HUES6 (cell line): ENCODE measurements around the gene GNPAT.

ENCODE experiments used
- H3K27ac ChIP-seq: 2 replicates; pipeline ENCODE4 v1.7.0; 2013; ENCODE audit warnings: low read depth, mild to moderate bottlenecking, low read length, inconsistent platforms
- H3K27me3 ChIP-seq: 2 replicates; pipeline ENCODE4 v1.6.1; 2013; ENCODE audit warnings: low read length; ENCODE audit not compliant: control insufficient read depth, insufficient read depth
- H3K36me3 ChIP-seq: 2 replicates; pipeline ENCODE4 v1.6.1; 2013; ENCODE audit warnings: low read length; ENCODE audit not compliant: control insufficient read depth, insufficient read depth
- H3K4me1 ChIP-seq: 2 replicates; pipeline ENCODE4 v1.6.1; 2013; ENCODE audit warnings: low read length; ENCODE audit not compliant: control insufficient read depth, insufficient read depth
- H3K4me3 ChIP-seq: 2 replicates; pipeline ENCODE4 v1.5.1; 2013; ENCODE audit warnings: low read depth, low read length
- H3K9ac ChIP-seq: one replicate; pipeline ENCODE4 v1.6.1; 2013; ENCODE audit warnings: mild to moderate bottlenecking, low read length
- H3K9me3 ChIP-seq: 2 replicates; pipeline ENCODE4 v1.6.1; 2013; ENCODE audit warnings: low read depth, low read length; ENCODE audit not compliant: control insufficient read depth, insufficient read depth

The GNPAT gene

DNA sequence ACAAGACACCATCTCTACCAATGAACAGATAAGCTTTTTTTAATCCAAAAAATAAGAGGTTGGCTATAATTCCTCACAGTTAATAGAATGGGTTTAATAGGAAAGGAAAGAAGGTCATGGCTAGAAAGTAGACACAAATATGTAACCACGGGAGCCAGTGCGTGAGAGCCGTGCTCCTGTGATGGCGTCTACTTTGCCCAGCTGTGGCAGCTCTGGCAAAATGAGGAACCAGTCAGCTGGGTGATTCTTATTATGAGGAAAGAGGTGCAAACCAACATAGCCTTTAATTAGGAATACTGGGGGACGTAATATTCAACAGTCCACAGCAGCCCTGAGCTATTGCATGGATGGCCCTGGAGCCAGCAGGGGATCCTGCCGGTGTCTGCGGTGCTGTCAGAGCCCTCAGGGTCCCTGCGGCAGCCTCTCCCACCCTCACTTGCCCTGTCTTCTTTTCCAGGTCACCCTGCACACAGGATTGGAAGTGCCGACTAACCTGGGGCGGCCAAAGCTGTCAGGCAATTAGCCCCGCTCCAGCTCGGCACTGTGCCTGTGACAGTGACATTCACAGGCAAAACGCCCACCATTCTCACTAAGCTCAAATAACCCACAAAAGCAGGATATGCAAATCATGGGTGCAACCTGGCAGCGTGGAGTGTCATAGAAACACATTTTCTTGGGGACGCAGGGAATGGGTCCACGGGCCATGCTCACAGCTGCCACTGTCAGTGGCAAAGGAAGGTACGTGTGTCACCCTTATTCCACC is 25.9 kb upstream of the GNPAT start:
- Histone ChIP-seq H3K4me1 (peaks cover 10% of the 10 kb centered on the region), H3K36me3 (no peaks in the 10 kb centered on the region), H3K4me3 (no peak overlapping the region), H3K27ac (no peak overlapping the region), H3K9me3 (no peaks in the 10 kb centered on the region), H3K27me3 (peaks cover 93% of the 10 kb centered on the region), H3K9ac (no peak overlapping the region)

DNA sequence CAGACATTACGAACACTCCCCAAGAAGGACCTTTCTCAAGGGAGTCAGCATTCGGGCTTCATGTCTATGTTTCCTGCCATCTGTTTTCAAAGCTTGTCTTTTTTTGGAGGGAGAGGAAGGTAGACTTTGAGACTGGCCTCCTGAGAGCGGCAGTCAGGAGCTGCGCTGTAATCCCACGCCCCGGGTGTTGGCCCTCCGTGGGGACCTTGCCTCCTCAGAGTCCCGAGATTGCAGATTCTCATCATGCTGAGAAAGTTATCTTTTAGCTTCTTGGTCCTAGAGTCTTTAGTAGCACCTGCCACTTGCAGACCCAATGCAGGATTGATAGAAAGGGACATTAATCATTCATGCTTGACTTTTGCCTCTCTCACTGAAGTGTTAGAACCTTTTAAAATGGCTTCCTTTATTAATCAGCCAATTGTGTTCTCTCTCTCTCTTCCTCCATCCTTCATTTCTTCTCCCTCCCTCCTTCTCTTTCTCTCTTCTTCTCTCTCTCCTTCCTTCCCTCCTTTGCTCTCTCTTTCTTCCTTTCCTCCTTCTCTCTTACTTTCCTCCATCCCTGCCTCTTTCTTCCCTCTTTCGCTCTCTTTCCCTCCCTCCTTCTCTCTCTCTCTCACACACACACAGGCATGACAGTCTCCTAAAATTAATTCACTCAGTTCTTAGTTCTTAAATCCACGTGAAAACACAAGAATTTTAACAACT is 25.2 kb upstream of the GNPAT start:
- Histone ChIP-seq H3K4me1 (peaks cover 10% of the 10 kb centered on the region), H3K27ac (no peak overlapping the region), H3K27me3 (peaks cover 86% of the 10 kb centered on the region), H3K36me3 (no peaks in the 10 kb centered on the region), H3K9ac (no peak overlapping the region), H3K9me3 (no peaks in the 10 kb centered on the region), H3K4me3 (no peak overlapping the region)

DNA sequence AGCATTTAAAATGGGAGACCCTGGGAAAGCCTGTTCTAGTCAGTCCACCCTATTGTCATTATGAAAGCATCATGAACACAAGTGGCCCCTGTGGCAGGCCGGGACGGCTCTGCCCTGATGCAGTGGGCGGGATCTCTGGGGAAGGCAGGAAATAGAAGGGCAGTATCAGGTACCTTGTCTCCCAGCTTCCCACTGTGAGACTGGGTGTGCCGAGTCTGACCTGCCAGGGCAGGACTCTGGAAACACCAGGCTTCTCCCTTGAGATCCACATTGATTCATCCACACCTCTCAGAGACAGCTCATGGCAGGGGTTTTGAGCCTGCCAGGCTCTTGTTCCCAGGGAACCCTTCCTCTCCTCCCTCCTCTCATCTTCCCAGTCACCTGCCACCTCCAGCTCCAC is 24.5 kb upstream of the GNPAT start:
- H3K4me3 ChIP-seq, result no peak overlapping the region
- H3K27ac ChIP-seq, result no peak overlapping the region
- peaks cover 8% of the 10 kb centered on the region for H3K4me1 ChIP-seq
- H3K9me3 ChIP-seq, result no peaks in the 10 kb centered on the region
- H3K27me3 ChIP-seq, result peaks cover 81% of the 10 kb centered on the region
- no peak overlapping the region for H3K9ac ChIP-seq
- H3K36me3 ChIP-seq, result no peaks in the 10 kb centered on the region

DNA sequence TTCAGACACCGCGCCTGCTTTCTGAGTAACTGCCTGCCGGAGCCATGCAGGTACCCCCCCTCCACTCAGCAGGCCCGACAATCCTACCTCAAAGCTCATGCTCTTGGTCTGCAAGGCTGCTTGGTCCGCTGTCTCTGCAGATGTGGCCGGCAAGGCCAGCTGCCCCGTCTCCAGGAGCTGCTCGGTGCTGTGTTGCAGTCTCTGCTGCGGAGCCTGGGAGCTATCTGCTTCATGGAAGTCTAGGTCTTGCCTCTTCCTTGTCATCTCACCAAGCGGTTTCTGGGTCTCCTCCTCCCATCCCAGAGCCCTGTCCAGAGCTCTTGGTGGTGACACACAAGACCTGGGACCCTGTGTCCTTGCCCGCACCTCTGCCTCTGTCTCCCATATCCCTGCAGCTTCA is 24.0 kb upstream of the GNPAT start:
- H3K27me3 ChIP-seq, result peaks cover 76% of the 10 kb centered on the region
- no peak overlapping the region for H3K9ac ChIP-seq
- H3K9me3 ChIP-seq, result no peaks in the 10 kb centered on the region
- no peak overlapping the region for H3K27ac ChIP-seq
- peaks cover 8% of the 10 kb centered on the region for H3K4me1 ChIP-seq
- H3K36me3 ChIP-seq, result no peaks in the 10 kb centered on the region
- no peak overlapping the region for H3K4me3 ChIP-seq

DNA sequence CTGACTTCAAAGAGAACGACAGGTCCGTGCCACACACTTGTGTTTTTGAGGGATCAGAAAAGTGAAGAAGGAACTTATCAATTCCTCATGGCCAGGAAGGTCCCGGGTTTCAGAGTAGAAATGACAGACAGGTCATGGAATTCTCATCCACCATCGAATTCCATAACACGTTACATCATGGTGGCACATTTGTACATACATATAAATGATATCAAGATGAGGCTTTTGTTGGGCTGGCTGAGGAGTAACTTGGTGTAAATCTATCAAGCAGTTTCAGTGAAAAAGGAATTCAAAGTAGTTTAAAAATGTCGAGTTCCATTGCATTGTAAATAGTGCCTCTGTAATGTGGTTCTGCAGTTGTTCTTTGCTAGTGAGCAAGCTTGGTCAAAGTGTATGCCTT is 22.9 kb upstream of the GNPAT start:
- Histone ChIP-seq H3K27ac (no peak overlapping the region), H3K9ac (no peak overlapping the region), H3K4me3 (no peak overlapping the region), H3K9me3 (no peaks in the 10 kb centered on the region), H3K4me1 (peaks cover 2% of the 10 kb centered on the region; the same call in 1 of the 2 replicates), H3K36me3 (0 out of 2 replicates have a peak, but pooled peaks cover 4% of the 10 kb centered on the region), H3K27me3 (peaks cover 66% of the 10 kb centered on the region)

DNA sequence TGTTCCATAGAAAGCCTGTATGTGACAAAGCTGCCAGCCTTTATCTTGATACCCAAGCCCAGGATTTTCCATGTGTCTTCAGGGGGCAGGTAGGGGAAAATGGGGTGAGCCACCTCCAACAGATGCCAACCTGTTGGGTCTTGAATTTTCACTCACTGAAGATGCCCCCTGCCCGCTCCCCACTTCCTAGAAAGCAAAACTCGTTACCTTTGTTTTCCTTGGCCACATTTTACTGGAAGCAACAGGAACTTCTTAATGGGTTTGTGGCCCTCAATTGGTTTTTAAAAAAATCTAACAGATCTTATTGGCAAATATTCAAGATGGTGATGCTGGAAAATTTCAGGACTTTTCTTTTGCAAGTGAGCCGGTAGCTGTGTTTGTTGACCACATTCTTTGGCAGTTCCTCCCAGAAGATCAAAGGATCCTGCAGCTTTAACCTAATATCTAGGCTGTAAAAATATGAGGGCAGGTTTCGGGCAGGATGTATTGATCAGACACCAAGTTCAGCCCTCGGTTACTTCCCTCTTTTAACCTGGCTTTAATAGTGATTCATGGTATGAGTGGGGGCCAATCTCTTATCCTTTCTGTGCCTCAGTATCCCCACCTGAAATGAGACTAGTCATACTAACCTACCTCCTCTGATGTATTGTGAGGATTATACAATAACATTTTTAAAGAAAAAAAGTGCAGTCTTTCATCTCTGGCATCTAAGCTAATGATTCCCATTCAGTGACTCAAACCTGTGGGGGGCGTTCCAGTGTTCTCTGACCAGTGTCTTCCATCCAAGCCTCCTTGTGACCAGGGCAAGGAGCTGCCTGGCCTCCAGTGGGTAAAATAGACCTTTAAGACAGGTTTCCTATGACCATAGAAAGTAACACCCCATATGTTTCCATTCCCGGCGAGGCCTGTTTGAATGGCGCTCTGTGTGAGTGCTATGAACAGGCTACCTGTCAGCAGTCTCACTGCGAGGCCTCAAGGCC is 21.3 kb upstream of the GNPAT start:
- peaks cover 14% of the 10 kb centered on the region; the same call in 1 of the 2 replicates for H3K36me3 ChIP-seq
- peaks cover 50% of the 10 kb centered on the region for H3K27me3 ChIP-seq
- H3K27ac ChIP-seq, result no peak overlapping the region
- no peak overlapping the region for H3K9ac ChIP-seq
- H3K4me1 ChIP-seq, result peaks cover 2% of the 10 kb centered on the region; the same call in 1 of the 2 replicates
- H3K4me3 ChIP-seq, result no peak overlapping the region
- no peaks in the 10 kb centered on the region for H3K9me3 ChIP-seq

DNA sequence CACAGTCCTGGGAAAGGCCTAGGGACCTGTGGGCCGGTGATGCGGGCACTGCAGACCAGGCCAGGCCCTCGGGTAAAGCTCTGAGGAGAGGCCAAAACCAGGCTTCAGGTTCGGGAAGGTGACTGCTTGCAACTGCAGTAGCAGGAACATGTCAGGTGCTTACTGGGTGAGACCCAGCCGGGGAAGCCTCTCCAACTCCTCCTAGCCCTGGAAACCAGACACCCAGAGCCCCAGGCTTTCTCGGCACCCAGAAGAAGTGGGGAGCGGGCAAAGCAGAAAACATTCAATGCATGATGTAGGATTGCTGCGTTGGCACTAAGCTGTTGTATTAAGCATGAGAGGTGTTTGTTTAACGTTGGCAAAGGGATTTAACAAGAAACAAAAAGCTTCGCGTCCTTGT is 20.2 kb upstream of the GNPAT start:
- Histone ChIP-seq H3K36me3 (peaks cover 24% of the 10 kb centered on the region), H3K9me3 (no peaks in the 10 kb centered on the region), H3K9ac (no peak overlapping the region), H3K27ac (no peak overlapping the region), H3K4me1 (no peaks in the 10 kb centered on the region), H3K27me3 (peaks cover 39% of the 10 kb centered on the region), H3K4me3 (no peak overlapping the region)

DNA sequence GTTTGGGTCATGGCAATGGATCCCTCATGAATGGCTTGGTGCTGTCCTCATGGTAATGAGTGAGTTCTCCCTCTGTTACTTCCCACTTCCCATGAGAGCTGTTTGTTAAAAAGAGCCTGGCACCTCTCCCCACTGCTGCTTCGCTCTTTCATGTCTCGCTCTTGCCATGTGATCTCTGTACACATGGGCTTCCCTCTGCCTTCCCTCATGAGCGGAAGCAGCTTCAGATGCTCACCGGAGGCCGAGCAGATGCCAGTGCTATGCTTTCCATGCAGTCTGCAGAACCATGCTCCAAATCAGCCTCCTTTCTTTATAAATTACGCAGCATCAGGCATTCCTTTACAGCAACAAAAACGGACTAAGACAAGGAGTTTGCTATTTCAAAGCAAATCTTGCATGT is 14.9 kb upstream of the GNPAT start:
- no peak overlapping the region for H3K4me3 ChIP-seq
- H3K36me3 ChIP-seq, result peaks cover 46% of the 10 kb centered on the region
- no peaks in the 10 kb centered on the region for H3K4me1 ChIP-seq
- no peak overlapping the region for H3K27ac ChIP-seq
- no peaks in the 10 kb centered on the region for H3K9me3 ChIP-seq
- H3K9ac ChIP-seq, result no peak overlapping the region
- no peaks in the 10 kb centered on the region for H3K27me3 ChIP-seq

DNA sequence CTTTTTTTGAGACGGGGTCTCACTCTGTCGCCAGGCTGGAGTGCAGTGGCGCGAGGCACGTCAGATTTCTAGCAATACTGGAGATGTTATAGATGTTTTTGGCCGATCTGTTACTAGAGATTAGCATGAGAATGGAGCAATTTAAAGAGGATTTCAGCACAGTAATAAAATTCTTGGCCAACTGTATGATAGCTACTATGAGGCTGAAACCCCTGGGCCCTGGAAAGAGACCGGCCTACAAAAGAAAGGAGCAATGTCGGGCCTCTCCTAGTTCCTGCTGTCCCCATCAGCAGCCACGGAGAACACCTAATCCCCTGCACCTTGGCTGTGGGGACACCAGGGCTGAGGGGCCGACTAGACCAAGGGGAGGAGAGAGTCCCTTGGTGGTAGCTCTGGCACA is 9.5 kb upstream of the GNPAT start:
- Histone ChIP-seq H3K4me1 (no peaks in the 10 kb centered on the region), H3K27ac (no peak overlapping the region), H3K27me3 (no peaks in the 10 kb centered on the region), H3K4me3 (no peak overlapping the region), H3K9ac (no peak overlapping the region), H3K9me3 (no peaks in the 10 kb centered on the region), H3K36me3 (peaks cover 16% of the 10 kb centered on the region)

DNA sequence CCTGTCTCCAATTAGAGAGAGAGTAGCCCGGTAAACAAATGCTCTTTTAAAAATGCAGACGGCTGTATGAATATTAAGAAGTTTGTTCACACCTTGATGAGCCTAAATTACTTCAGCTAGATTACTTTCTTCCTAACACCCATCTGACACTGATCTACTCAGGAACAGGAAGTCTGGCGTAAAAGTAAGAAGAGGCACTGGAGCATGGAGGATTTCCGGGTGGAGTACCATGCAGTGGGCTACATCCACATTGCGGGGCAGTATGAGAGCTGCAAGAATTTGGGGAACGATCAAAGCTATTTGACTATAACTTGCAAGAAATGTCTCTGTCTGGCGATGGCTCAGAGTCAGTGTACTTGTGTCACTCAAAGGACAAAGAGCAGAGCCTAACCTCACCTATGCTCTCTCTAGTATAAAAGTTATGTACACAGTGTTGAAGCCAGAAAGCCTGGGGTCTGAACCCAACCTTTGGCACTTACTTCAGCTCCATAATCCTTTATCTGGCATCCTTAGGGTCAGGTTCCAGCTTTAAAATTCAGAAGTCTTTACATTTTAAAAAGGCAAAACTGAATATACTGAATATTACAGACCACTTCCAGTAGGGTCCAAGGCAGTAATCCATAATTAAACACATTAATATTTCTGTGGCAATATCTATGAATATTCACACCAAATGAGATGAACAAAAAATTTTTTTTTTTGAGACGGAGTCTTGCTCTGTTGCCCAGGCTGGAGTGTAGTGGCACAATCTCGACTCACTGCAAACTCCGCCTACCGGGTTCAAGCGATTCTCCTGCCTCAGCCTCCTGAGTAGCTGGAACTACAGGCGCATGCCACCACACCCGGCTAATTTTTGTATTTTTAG is 7.9 kb upstream of the GNPAT start:
- H3K27ac ChIP-seq, result no peak overlapping the region
- no peaks in the 10 kb centered on the region for H3K4me1 ChIP-seq
- H3K27me3 ChIP-seq, result no peaks in the 10 kb centered on the region
- H3K4me3 ChIP-seq, result no peak overlapping the region
- no peak overlapping the region for H3K9ac ChIP-seq
- peaks cover 16% of the 10 kb centered on the region for H3K36me3 ChIP-seq
- no peaks in the 10 kb centered on the region for H3K9me3 ChIP-seq
